HG03039 (cell line): ENCODE results near the gene TOMT.
A peak's percentile ranks its signal among the peaks of the same experiment; 100 is the strongest.

Source experiments
- ATAC-seq: cut with Tn5 transposase; IDR thresholded peaks from one replicate; pipeline ENCODE4 v1.9.1; 2021; ENCODE audit warnings: mild to moderate bottlenecking, moderate library complexity; ENCODE audit not compliant: unreplicated experiment

Gene TOMT, protein sequence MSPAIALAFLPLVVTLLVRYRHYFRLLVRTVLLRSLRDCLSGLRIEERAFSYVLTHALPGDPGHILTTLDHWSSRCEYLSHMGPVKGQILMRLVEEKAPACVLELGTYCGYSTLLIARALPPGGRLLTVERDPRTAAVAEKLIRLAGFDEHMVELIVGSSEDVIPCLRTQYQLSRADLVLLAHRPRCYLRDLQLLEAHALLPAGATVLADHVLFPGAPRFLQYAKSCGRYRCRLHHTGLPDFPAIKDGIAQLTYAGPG

DNA sequence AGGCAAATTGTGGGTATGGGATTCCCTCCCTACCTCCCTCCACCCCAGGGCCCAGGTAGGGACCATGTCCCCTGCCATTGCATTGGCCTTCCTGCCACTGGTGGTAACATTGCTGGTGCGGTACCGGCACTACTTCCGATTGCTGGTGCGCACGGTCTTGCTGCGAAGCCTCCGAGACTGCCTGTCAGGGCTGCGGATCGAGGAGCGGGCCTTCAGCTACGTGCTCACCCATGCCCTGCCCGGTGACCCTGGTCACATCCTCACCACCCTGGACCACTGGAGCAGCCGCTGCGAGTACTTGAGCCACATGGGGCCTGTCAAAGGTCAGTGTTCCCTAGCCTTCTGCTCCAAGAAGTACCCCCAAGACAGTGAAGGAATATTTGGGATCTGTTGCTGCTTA lies at the start of gene TOMT:
TSS of gene TOMT (plus strand) at position 37 of the 400 bp plus-strand sequence. CDS start at position 65, 28 bp downstream.
- no peak for ATAC-seq

DNA sequence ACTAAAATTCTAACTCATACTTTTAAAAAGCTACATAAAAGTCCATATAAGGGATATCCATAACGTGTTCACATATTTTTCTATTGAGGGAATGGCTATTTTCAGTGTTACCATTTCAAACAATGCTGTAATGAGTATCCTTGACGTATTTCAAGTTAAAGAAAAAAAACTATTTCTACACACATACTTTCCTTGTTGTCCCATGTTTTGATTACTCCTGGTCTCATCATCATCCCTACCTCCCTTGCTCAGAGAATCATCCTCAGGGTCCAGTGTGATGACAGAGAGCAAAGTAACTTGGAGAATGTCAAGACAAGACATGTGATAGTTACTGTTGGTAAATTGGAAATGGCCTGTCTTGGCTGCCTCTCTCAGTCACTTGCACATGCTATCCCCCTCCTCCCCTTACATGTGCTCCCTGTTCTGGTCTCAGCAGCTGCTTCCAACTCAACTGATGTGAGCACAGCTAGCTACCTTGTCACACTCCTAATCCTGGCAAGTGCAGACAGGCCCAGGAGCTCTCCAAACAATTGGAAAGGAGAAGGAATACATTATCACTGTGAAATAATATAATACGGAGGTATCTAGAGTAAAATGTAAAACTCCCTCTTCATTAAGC lies 47.2 kb upstream of the TOMT start:
- no peak for ATAC-seq

DNA sequence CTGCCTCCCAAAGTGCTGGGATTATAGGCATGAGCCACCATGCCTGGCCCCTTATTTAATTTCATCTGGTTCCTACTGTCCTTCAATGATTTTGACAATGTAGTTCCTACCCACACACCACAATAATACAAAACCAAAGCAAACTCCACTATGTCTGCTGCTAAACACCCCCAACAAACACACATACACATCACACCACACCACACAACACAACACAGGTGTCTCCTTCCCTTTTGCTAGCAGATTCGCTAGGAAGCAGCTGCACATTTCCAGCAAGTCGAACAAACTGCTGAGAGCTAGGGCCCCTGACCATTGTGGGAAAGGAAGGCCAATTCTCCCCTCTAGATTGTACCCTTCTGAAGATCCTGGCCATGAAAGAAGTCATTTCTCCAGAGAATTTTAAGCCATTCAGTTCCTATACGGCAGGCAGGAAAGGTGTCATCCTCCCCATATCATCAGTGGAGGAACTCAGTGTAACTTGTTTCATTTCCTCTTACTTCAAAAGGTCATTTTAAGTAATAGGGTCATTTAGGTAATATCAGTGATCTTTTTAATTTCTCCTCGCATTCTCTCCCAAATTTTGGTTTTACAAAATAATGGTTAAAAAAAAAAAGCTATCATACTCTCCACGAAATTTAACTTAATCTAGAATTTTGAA lies 43.9 kb upstream of the TOMT start:
- no peak for ATAC-seq

DNA sequence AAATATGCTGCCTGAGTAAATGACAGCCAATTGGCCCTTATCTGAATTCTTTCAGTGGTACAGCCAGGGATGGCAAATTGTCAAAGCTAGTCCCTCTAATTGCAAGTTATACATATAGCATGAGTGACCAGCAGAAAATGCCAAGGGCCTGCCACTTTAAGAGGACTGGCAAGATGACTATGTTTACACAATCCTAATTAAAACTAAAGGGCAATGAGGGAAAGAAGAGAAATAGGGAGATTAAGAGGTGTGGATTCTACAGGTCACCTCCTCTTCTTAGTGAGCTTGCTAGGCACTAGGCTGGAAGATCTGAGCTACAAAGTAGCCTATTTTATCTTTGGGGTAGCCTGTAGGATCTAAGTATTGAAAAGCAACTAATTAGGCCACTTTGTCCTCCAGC lies 38.9 kb upstream of the TOMT start:
- no peak for ATAC-seq

DNA sequence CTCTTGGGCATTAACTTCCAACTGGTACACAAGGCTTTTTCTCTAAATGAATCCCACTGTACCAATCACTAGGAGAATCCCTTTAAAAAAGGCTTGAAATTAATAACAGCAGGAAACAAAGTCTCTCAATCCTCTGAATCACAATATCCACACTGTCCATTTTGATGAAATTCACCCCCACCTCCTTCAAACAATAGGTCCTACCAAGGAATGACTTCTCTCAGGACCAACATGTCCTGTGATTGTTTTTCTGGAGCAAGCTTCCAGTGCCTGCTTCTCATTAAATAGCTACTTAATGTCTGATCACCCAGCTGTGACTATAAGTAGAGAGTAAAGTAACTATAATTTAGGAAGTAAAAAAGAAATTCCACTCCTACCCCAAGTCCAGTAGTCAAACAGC lies 38.5 kb upstream of the TOMT start:
- no peak for ATAC-seq

DNA sequence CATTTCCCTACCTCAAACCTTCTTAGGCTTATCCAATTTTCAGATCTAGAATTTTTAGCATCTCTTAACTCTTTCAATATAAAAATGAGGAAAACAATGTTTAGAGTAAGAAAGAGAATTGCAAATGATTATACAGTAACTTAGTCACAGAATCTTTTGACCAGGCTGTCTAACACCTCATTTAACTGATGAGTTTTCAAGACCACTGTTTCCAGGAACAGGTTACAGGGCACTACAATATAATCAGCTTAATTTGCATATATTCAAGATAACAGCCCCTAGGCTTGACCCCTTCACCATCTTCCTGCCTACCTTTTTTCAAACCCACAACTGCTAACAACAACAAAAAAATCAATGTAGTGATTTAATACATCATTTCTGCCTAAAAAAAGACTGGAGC lies 38.0 kb upstream of the TOMT start:
- no peak for ATAC-seq

DNA sequence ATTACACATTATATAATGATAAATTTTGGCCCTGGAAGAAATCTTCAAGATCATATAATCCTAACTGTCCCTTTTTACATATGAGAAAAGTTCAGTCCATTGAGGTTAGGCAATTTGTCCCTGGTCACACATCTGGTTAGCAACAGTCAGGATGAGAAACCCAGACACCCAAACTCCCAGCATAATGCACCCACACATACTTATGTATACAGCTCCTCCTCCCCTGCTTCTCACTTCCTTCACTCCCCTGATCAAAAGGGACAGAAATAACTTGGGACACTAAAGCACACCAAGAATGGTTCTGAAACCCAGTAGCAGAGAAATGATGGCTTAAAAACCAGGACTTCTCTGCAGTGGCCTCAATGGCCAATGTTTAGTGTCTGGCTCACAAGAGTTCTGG lies 36.5 kb upstream of the TOMT start:
- no peak for ATAC-seq

DNA sequence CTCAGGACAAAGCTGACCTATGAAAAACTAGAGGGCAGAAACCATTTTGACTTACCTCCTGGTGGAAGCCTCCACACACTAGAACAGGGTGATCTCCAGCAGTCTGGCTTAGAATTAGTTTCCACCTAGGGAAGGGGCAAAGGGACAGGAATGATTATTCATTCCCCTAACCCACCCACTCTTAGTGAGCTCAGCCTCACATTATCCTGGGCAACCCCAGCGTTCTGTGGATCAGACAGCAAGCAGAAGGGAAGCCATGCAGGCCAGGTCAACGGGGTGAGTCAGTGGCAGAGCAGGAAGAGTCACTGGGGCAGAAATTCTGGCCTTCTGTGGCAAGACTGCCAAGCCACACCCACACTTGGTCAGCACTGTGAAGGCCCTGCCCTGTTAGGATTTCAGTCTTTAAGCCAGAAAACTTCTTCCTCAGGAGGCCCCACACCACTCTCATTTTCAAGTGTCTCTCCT lies 35.9 kb upstream of the TOMT start:
- ATAC-seq: no peak

DNA sequence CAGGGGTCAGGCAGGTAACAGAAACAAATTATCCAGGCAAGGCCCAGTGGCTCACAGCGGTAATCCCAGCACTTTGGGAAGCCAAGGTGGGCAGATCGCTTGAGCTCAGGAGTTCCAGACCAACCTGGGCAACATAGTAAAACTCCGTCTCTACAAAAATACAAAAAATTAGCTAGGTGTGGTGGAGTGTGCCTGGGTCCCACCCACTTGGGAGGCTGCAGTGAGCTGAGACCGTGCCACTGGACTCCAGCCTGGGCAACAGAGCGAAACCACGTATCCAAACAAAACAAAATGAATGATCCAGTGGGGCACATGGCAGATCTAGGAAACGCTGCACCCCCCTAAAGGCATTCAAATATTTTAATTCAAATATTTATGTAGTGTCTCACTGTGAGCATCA lies 35.2 kb upstream of the TOMT start:
- ATAC-seq: no peak

DNA sequence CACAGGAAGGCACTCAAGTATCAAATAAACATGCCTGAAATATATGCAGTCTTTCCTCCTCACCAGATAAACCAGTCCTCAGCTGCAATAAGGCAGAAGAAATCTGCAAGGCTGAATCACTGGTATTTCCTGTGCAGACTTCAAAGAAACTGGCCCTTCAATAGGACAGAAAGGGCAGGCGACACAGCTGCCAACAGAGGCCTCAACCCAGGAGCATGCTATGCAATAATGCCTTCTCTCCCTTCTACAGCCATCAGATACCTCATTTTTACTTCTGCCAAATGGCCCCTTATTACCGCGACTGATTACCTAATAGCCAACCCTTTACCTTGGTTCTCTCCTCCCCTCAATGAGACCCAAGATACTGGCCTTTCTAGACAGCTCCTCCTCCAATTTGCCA lies 33.4 kb upstream of the TOMT start:
- ATAC-seq: no peak

DNA sequence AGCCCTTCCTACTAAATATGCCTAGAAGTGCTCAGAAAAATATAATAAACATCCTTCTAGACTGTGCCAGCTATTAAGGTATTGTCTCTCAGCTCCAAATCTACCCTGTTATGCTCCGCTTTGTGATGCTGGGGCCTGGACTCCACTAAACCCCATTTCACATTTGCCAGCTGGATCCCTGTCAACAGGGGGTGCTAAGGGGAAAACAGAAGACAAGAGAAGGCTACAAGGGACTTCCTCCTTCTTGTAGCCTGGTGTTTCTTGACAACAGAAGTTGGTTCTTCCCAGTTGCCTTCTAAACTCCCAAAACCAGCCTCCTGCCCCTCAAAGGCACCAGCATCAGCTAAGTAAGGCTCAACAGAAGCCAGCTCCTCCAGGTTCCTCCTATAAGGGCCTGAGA lies 30.6 kb upstream of the TOMT start:
- no peak for ATAC-seq

DNA sequence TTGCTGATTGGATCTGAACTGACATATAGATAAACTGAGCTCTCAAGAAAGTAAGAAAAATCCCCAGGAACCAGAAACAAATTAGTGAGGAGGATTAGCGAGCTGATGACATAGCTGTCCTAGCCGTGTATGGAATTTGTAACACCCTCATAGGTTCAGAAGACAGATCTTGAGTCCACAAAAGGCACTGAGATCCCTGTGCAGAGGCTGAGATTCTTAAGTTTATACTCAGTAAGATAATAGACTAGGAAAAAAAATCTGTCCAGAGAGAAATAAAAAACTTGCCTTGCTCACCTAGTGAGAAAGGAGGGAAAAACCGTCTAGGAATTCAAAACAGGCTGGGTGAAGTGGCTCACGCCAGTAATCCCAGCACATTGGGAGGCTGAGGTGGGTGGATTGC lies 30.0 kb upstream of the TOMT start:
- no peak for ATAC-seq

DNA sequence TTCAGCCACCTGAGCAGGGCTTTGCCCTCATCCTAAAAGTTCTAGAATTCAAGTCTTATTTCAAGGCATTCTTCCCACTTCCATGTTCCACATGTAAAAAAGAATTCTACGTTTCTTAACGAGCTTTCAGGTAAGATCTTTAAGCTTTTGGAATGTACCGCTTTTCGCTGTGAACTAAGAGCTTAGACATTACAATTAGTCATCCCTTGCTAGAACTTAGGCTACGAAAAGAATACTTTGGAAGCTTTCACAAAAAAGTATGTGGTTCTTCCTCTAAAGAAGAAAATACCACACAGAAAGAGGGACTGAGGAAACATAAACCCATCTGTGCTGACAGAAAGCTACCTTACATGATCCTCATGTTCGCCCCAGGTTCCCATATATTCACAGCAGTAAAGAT lies 27.2 kb upstream of the TOMT start:
- ATAC-seq: no peak

DNA sequence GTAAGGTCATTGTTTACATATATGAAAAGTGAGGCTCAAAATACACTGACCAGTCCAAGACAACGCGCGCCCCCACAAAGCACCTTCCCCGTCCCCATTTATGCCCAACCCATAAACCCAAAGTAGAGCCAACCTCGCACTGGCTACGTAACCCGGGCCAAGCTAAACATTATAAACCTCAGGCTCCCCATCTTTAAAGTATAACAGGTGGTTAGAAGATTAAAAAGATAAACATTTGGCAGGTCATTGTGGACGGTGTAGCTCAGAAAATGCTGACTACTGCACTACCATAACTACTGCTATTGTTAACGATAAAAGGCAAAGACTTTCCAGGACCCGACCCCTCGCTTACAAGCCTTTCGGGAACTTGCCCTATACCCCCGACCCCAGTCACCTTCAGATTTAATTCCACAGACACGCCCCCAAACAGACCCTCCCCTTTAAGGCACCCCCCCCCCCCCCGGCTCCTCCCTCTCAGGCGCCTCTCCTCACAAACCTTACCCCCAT lies 25.9 kb upstream of the TOMT start:
- no peak for ATAC-seq

DNA sequence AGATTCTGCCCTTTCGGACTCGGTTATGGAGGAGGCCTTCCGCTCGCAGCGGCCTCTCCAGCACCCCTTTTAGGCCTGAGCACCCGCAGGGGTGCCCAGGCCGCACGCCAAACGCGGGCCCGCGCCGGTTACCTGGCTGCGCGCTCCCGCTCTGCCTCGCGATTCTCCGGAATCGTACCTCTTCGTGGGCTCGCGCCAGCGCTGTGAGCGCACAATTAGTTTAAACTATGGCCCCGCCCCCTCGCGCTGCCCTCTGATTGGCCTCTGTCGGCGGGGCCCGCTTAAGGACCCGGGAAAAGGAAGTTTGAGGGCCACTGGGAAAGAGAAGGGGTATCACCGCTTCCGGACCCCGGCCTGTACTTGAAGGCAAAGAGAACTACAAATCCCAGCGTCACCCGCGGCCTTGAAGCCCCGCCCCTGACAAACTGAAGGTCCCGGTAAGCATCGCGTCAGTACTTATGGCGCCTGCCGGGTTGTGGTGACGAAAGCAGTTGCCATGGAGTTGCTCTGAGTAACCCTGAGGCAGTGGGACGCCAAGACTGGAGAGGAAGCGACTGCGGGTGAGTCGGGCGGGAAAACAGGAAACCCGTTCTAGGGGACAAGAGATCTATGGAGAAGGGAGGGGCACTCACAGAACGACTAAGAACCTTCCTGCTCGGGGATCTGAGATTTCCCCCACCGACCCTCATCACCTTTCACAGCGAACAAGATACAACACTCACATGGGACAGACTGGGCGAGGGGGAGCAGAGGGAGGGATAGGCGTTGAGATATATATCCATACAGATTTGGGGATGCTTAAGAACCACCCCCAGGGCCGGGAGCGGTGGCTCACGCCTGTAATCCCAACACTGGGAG lies 25.2 kb upstream of the TOMT start, which contains the start of the genes LRRC51 and NUMA1:
TSS of gene LRRC51 (plus strand) at position 525 of the 858 bp plus-strand sequence. CDS start 8,234 bp downstream, outside the sequence.
TSS of gene NUMA1 (minus strand) at position 217 of the 858 bp plus-strand sequence. CDS start 44,599 bp downstream, outside the sequence.
- ATAC-seq: peak; percentile 93

DNA sequence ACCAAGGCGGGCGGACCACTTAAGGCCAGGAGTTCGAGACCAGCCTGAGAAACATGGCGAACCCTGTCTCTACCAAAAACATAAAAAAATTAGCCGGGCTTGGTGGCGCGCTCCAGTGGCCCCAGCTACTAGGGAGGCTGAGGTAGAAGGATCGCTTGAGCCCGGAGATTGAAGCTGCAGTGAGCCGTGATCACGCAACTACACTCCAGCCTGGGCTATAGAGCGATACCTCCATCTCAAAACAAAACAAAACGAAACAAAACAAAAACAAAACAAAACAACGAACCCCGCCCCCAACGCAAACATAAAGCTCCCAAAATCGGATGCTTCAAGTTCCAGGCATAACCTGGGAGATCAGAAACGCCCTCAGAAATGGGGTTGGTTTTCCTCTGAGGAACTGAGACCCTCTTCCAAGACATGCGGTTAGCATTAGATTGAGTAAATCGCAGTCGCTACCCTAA lies 24.5 kb upstream of the TOMT start:
- ATAC-seq: no peak

DNA sequence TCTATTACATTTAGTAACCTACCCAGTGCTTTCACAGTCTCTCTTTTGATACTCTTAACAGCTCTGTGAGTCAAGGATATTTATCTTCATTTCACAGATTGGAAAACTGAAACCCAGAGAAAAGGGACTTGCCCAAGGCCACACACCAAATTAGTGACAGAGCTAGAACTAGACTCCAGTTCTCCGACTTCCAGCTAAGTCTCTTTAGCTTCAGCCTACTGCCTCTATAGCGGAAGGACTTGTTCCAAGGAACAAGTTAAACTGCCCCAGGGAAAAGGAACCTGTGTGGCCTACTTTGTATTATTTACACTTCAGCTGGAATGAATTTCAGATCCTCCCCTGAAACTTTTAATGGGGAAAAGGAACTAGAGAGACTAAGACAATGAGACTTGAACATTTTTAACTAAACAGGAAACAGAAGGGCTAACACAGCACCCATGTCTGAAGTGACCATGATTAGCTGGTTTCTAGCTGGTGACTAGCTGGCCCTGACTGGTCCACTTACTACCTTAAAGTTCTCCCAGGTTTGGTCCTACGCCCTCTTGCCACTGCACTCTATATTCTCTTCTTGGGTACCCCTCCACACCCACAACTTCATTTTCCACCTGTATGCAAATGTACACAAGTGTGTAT lies 23.8 kb upstream of the TOMT start:
- no peak for ATAC-seq

DNA sequence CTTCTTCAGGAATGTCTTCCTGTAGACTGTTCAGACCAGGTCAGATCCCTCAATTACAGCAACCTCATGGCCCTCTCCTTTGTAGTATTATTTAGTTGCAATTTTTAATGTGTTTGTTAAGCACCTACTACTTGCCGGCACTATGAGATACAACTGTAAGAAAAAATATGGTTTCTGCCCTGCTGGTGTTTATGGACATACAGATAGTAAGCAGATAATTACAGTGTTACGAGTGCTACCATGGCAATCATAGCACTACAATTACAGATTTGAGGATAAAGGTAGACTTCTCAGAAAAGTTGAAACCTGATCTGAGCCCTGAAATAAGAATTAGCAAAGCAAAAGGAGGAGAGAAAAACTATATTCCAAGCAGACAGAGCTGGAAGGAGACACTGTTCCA lies 22.3 kb upstream of the TOMT start:
- no peak for ATAC-seq

DNA sequence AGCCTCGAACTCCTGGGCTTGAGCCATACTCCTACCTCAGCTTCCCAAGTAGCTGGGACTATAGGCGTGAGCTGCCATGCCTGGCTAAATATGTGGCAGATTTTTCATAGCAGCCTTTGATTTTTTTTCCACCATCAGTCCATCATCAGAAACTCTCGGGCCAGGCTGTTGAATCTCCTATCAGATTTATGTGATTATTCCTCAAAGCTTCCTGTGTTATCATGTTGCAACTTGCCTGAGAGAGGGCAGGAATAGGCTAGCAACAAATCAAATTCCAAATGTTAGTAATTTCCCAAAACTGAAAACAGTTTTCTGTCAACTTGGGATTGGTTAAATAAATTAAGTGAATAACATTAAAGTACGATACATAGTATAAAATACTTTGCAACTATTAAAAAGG lies 21.6 kb upstream of the TOMT start:
- ATAC-seq: no peak

DNA sequence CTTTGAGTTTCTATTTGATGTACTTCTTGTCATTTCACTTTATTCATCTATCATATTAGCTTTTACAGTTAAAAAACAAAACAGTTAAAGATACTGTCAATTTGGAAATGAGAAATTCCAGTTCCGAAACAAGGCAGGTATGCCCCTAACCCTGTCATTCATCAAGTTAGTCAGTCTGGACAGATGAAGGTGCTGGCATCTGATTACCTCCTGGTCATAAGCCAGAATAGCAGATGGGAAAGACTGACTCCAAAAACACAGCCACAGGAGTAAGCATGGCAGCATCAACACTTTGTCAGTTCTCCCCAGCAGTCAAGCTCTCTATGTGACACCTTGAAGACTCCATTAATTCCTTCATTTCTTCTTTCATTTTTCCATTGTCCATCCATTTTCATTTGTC lies 20.8 kb upstream of the TOMT start:
- no peak for ATAC-seq
